HepG2 (cell line): Measurements from ENCODE around the gene CEBPA. TPM values are rescaled to one million over a fixed set of nuclear protein-coding genes. Genes with fewer than 3 reads are reported as not detected.

Source experiments
- ATAC-seq: fragments of 200-7000 bp; cut with Tn5 transposase; 3 replicates; pipeline ENCODE4 v1.9.1; 2020; ENCODE audit warnings: mild to moderate bottlenecking, moderate library complexity
- BruUV-seq: library from RNA; stranded (reverse); fragments of 400-500 nt; replicated peaks from 2 replicates; lab custom pipeline; 2021; lab: Mats Ljungman, UMichigan
- CTCF ChIA-PET: fragments of 300-600 bp; formaldehyde crosslinking; extraction: SDS; loops from one replicate; lab custom pipeline; 2021; ENCODE audit warnings: low total read pairs, inconsistent platforms, low intra/inter-chr PET ratio; lab: Yijun Ruan, JAX
- POLR2A ChIA-PET: fragments of 350-600 bp; sonication (Branson Sonifier 250); formaldehyde crosslinking; loops from one replicate; lab custom pipeline; 2020; ENCODE audit warnings: antibody characterized with exemption, inconsistent platforms; lab: Yijun Ruan, JAX
- DNase-seq: peaks from one replicate; pipeline ENCODE4 v3.0.0-alpha.2; 2015; ENCODE audit warnings: low spot score
- FAIRE-seq: peaks from 3 replicates; lab custom pipeline; 2011; peaks lifted over from hg19 to GRCh38; lab: Jason Lieb, UNC
- H2AFZ ChIP-seq: one replicate; pipeline ENCODE4 v1.6.1; 2011; ENCODE audit warnings: low read length, inconsistent platforms
- H3K27ac ChIP-seq: fragments of 300-600 bp; 3 replicates; pipeline ENCODE4 v1.8.0; 2011; ENCODE audit warnings: mixed run types, mild to moderate bottlenecking, mixed read lengths, low read length, inconsistent platforms; ENCODE audit not compliant: insufficient read depth; ENCODE audit errors: extremely low read length
- H3K27me3 ChIP-seq, 2 experiments: fragments of 200-600 bp in 1 of 2; 2 replicates in 1 of 2; 3 replicates in 1 of 2; pipeline versions ENCODE4 v1.6.0 to v1.8.0; 2011; ENCODE audit warnings: low read length in 2 of 2, mild to moderate bottlenecking in 2 of 2, moderate library complexity in 2 of 2, inconsistent platforms in 1 of 2; ENCODE audit not compliant: insufficient read depth in 2 of 2, control insufficient read depth in 1 of 2
- H3K36me3 ChIP-seq, 2 experiments: fragments of 200-600 bp in 1 of 2; replicated peaks in 1 of 2; 2 replicates in 1 of 2; 3 replicates in 1 of 2; pipeline versions ENCODE4 v1.5.1 to v1.8.0; 2011; ENCODE audit warnings: low read length in 2 of 2, inconsistent platforms in 1 of 2; ENCODE audit not compliant: insufficient read depth in 2 of 2, control insufficient read depth in 1 of 2
- H3K4me1 ChIP-seq: 2 replicates; pipeline ENCODE4 v1.5.1; 2012; ENCODE audit warnings: low read length, inconsistent platforms; ENCODE audit not compliant: insufficient read depth
- H3K4me2 ChIP-seq: 2 replicates; pipeline ENCODE4 v1.6.0; 2011; ENCODE audit warnings: low read depth, low read length, inconsistent platforms
- H3K4me3 ChIP-seq, 3 experiments: fragments of 200-600 bp in 1 of 3; sonication (generic), shearing (Covaris generic) in 1 of 3; replicated peaks in 1 of 3; 2 replicates each; pipeline ENCODE4 v1.5.1; 2011 to 2016; ENCODE audit warnings: low read length in 3 of 3, inconsistent platforms in 2 of 3, low read depth in 2 of 3, mild to moderate bottlenecking in 2 of 3, control low read depth in 1 of 3, mixed read lengths in 1 of 3; ENCODE audit not compliant: insufficient read depth in 1 of 3
- H3K79me2 ChIP-seq: one replicate; pipeline ENCODE4 v1.6.1; 2011; ENCODE audit warnings: low read length, inconsistent platforms; ENCODE audit not compliant: insufficient read depth
- H3K9ac ChIP-seq: 2 replicates; pipeline ENCODE4 v1.6.0; 2011; ENCODE audit warnings: mild to moderate bottlenecking, low read depth, low read length, inconsistent platforms; ENCODE audit not compliant: insufficient read depth
- H3K9me3 ChIP-seq: 2 replicates; pipeline ENCODE4 v1.5.1; 2012; ENCODE audit warnings: mild to moderate bottlenecking, low read length
- H4K20me1 ChIP-seq: 2 replicates; pipeline ENCODE4 v1.6.0; 2011; ENCODE audit warnings: inconsistent platforms, mild to moderate bottlenecking, low read length, moderate library complexity; ENCODE audit not compliant: insufficient read depth
- CEBPB ChIP-seq: IDR thresholded peaks from 2 replicates; pipeline ENCODE4 v1.6.1; 2011; ENCODE audit warnings: low read depth, low read length, improper control_type of control experiment, borderline replicate concordance
- HNRNPL ChIP-seq: fragments of 200-400 bp; formaldehyde crosslinking; IDR thresholded peaks from 2 replicates; pipeline ENCODE4 v1.6.1; 2017; ENCODE audit warnings: mild to moderate bottlenecking, low read depth, low read length
- NR3C1 ChIP-seq: sonication (generic); formaldehyde crosslinking; IDR thresholded peaks from 2 replicates; pipeline ENCODE4 v1.4.0; 2020; ENCODE audit warnings: missing genetic modification reagents
- TEAD3 ChIP-seq: optimal IDR thresholded peaks from 2 replicates; pipeline ENCODE3; 2016; ENCODE audit warnings: borderline replicate concordance
- THYN1 ChIP-seq: sonication (generic); formaldehyde crosslinking; IDR thresholded peaks from 2 replicates; pipeline ENCODE4 v1.8.1; 2023; ENCODE audit warnings: low read depth, mild to moderate bottlenecking, moderate library complexity, missing genetic modification reagents, borderline replicate concordance
- ZNF121 ChIP-seq: sonication (generic); formaldehyde crosslinking; IDR thresholded peaks from 2 replicates; pipeline ENCODE4 v1.5.0; 2020; ENCODE audit warnings: mild to moderate bottlenecking, missing genetic modification reagents
- ZNF788 ChIP-seq: sonication (generic); formaldehyde crosslinking; IDR thresholded peaks from 2 replicates; pipeline ENCODE4 v1.5.0; 2020; ENCODE audit warnings: mild to moderate bottlenecking, missing genetic modification reagents, borderline replicate concordance
- WGBS: methylation state at CpG from one replicate; pipeline ENCODE4 v1.1.6; 2017; ENCODE audit warnings: low lambda C conversion rate; 5-methylcytosine and 5-hydroxymethylcytosine counted together
- in situ Hi-C: cut with HindIII; loops from 2 replicates; pipeline ENCODE4 v1.10.0; 2017; ENCODE audit warnings: low pct_unique_long_range_greater_than_20kb; ENCODE audit not compliant: extremely low pct_ligation_motif_present
- intact Hi-C: fragments of 100-400 bp; cut with micrococcal nuclease; formaldehyde crosslinking; loops from one replicate; pipeline ENCODE4 v1.10.0; 2022; ENCODE audit not compliant: unreplicated experiment
- polyA plus RNA-seq, 8 experiments: library from polyadenylated mRNA; depleted of rRNA in 3 of 8; stranded (reverse) in 7 of 8; unstranded in 1 of 8; fragments of >200 nt; fragmentation: Illumina TruSeq in 4 of 8; extraction: Trizol in 4 of 8; gene quantifications; 2 replicates each; pipeline versions ENCODE4 v1.2.1 to v1.2.3, GENCODE V29; 2011 to 2016; ENCODE audit warnings: low read depth in 4 of 8, missing spikeins in 1 of 8, mixed read lengths in 1 of 8; ENCODE audit not compliant: insufficient read depth in 1 of 8
- total RNA-seq, 5 experiments: library from RNA; depleted of rRNA; stranded (reverse); fragments of >200 nt; fragmentation: Illumina TruSeq; extraction: Trizol; gene quantifications; 2 replicates each; pipeline ENCODE4 v1.2.3, GENCODE V29; 2016; ENCODE audit warnings: low read depth in 1 of 5
- TF ChIP-seq, protein P1 (sequence below): sonication (generic); formaldehyde crosslinking; IDR thresholded peaks from 2 replicates; pipeline ENCODE4 v1.4.0; 2020; ENCODE audit warnings: missing genetic modification reagents
- TF ChIP-seq, protein P2 (sequence below): sonication (generic); formaldehyde crosslinking; IDR thresholded peaks from 2 replicates; pipeline ENCODE4 v1.8.0; 2022; ENCODE audit warnings: mild to moderate bottlenecking, missing genetic modification reagents, borderline replicate concordance

Gene CEBPA
- total and polyA plus RNA-seq, 2 of the 13 experiments (the other 11 are each of a cell fraction or from before 2014, with no cell fraction given) = 24.8 to 103 TPM

DNA sequence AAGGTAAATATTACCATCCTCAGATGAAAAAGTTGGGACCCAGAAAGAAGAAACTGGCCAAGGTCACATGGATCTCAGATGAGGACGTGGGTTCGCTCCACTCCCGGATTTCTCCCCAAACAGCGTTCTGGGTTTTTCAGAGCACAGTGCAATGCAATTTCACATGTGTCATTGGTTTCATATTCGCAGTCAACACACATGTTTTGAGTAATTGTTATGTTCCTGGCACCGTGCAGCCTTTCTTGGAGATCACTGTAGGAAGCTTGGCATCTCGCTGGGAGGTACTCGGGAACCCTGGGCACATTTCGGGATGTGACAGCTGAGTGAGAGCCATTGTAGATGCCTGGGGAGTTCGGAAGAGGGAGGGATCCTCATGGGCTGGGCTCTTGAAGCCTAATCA lies 45.0 kb upstream of the CEBPA start:
- H3K27me3 ChIP-seq = no peaks in the 10 kb centered on the region
- no peak overlapping the region for H3K27ac ChIP-seq
- 97% methylated on average over 7 of the region's 10 CpGs for WGBS
- no peak overlapping the region for H2AFZ ChIP-seq
- H3K79me2 ChIP-seq = no peaks in the 10 kb centered on the region
- no peak for FAIRE-seq
- H3K9ac ChIP-seq = no peak overlapping the region
- in situ Hi-C loops = no loop called here
- no peaks in the 10 kb centered on the region for H3K36me3 ChIP-seq
- BruUV-seq = no TSS peak
- H4K20me1 ChIP-seq = no peaks in the 10 kb centered on the region
- no peak for ATAC-seq
- CTCF ChIA-PET = no interaction called here
- peaks cover 48% of the 10 kb centered on the region for H3K4me1 ChIP-seq
- TF ChIP-seq TEAD3 (CRISPR knock-in tag) = no peak
- H3K4me2 ChIP-seq = no peak overlapping the region
- no peak for DNase-seq
- POLR2A ChIA-PET = interaction anchor here (1.6 to 3.5 kb wide), 4 partner anchors 27 to 45 kb away, joined by 9 to 50 read pairs (median 20); partner anchors contain the start of genes CEBPA and CEBPG
- intact Hi-C loops = no loop called here
- H3K9me3 ChIP-seq = no peaks in the 10 kb centered on the region
- no peak overlapping the region for H3K4me3 ChIP-seq

DNA sequence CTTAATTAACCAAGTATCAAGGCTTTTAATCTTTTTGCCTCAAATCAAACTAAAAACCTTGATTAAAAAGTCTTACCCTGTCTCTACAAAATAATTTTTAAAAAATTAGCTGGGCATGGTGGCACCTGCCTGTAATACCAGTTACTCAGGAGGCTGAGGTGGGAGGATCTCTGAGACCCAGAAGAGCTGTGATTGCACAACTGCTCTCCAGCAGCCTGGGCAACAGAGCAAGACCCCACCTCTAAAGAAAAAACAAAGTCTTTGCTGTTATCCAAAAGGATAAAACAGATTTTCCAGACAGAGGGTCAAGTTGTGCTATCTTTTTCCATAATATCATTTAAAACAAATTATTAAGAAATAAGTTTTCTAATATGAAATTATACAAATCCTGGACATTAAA lies 44.3 kb upstream of the CEBPA start:
- Histone ChIP-seq H3K27ac (no peak overlapping the region), H3K9me3 (no peaks in the 10 kb centered on the region), H3K36me3 (no peaks in the 10 kb centered on the region), H3K9ac (no peak overlapping the region), H3K4me3 (no peak overlapping the region), H2AFZ (no peak overlapping the region), H4K20me1 (no peaks in the 10 kb centered on the region), H3K27me3 (no peaks in the 10 kb centered on the region), H3K79me2 (no peaks in the 10 kb centered on the region), H3K4me1 (peaks cover 54% of the 10 kb centered on the region), H3K4me2 (no peak overlapping the region)
- in situ Hi-C loops = no loop called here
- TF ChIP-seq, protein P1, sequence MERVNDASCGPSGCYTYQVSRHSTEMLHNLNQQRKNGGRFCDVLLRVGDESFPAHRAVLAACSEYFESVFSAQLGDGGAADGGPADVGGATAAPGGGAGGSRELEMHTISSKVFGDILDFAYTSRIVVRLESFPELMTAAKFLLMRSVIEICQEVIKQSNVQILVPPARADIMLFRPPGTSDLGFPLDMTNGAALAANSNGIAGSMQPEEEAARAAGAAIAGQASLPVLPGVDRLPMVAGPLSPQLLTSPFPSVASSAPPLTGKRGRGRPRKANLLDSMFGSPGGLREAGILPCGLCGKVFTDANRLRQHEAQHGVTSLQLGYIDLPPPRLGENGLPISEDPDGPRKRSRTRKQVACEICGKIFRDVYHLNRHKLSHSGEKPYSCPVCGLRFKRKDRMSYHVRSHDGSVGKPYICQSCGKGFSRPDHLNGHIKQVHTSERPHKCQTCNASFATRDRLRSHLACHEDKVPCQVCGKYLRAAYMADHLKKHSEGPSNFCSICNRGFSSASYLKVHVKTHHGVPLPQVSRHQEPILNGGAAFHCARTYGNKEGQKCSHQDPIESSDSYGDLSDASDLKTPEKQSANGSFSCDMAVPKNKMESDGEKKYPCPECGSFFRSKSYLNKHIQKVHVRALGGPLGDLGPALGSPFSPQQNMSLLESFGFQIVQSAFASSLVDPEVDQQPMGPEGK (CRISPR knock-in tag) = no peak
- peak; percentile 86 for TF ChIP-seq ZNF121
- TF ChIP-seq THYN1 = no peak
- no peak for TF ChIP-seq ZNF788 (CRISPR knock-in tag)
- TF ChIP-seq NR3C1 (CRISPR knock-in tag) = no peak
- TF ChIP-seq, protein P2, sequence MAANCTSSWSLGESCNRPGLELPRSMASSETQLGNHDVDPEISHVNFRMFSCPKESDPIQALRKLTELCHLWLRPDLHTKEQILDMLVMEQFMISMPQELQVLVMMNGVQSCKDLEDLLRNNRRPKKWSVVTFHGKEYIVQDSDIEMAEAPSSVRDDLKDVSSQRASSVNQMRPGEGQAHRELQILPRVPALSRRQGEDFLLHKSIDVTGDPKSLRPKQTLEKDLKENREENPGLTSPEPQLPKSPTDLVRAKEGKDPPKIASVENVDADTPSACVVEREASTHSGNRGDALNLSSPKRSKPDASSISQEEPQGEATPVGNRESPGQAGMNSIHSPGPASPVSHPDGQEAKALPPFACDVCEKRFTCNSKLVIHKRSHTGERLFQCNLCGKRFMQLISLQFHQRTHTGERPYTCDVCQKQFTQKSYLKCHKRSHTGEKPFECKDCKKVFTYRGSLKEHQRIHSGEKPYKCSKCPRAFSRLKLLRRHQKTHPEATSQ (CRISPR knock-in tag) = no peak
- no peak for TF ChIP-seq HNRNPL
- TF ChIP-seq CEBPB = peak; percentile 45
- BruUV-seq = no TSS peak
- POLR2A ChIA-PET = no interaction called here
- FAIRE-seq = no peak
- CTCF ChIA-PET = no interaction called here
- ATAC-seq = no peak
- no peak for DNase-seq
- intact Hi-C loops = no loop called here
